ENCODE data around the gene HNRNPU.

Gene HNRNPU

DNA sequence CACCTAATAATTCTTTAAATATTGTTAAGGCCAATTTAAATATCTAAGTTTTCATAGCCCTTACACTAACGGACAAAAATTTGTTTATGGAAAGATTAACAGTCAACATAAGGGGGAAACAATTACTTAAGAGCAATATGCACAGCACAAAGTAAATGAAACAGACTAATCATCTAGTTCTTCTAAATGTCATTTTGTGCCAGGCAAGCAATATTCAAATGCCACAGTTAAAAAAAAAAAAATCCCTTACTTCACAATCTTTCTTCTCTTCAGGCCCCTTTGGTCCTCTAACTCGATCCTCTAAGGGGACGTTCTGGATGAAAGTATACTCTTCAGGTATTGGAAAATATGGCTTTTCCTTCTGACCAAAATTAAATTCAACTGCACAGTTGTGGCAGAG is 6.6 kb downstream of the HNRNPU start:
- Histone ChIP-seq H3K4me3 (ENCODE audit: low read depth, low read length) (no peak overlapping the region), H3K9ac (no peak overlapping the region), H2AFZ (no peak overlapping the region), H3K4me1 (peaks cover 8% of the 10 kb centered on the region), H3K4me2 (ENCODE audit: low read length) (no peak overlapping the region), H3K9me3 (ENCODE audit: control insufficient read depth, low read length) (no peaks in the 10 kb centered on the region), H3K27ac (no peak overlapping the region), H3K27me3 (ENCODE audit: control insufficient read depth, insufficient read depth, low read length) (no peaks in the 10 kb centered on the region), H3K79me2 (peaks cover 20% of the 10 kb centered on the region), H3K36me3 (ENCODE audit: control insufficient read depth, insufficient read depth, low read length) (no peaks in the 10 kb centered on the region)
- TF ChIP-seq, protein P1, sequence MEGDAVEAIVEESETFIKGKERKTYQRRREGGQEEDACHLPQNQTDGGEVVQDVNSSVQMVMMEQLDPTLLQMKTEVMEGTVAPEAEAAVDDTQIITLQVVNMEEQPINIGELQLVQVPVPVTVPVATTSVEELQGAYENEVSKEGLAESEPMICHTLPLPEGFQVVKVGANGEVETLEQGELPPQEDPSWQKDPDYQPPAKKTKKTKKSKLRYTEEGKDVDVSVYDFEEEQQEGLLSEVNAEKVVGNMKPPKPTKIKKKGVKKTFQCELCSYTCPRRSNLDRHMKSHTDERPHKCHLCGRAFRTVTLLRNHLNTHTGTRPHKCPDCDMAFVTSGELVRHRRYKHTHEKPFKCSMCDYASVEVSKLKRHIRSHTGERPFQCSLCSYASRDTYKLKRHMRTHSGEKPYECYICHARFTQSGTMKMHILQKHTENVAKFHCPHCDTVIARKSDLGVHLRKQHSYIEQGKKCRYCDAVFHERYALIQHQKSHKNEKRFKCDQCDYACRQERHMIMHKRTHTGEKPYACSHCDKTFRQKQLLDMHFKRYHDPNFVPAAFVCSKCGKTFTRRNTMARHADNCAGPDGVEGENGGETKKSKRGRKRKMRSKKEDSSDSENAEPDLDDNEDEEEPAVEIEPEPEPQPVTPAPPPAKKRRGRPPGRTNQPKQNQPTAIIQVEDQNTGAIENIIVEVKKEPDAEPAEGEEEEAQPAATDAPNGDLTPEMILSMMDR (IDR thresholded peaks at IDR 0.05), result no peak

DNA sequence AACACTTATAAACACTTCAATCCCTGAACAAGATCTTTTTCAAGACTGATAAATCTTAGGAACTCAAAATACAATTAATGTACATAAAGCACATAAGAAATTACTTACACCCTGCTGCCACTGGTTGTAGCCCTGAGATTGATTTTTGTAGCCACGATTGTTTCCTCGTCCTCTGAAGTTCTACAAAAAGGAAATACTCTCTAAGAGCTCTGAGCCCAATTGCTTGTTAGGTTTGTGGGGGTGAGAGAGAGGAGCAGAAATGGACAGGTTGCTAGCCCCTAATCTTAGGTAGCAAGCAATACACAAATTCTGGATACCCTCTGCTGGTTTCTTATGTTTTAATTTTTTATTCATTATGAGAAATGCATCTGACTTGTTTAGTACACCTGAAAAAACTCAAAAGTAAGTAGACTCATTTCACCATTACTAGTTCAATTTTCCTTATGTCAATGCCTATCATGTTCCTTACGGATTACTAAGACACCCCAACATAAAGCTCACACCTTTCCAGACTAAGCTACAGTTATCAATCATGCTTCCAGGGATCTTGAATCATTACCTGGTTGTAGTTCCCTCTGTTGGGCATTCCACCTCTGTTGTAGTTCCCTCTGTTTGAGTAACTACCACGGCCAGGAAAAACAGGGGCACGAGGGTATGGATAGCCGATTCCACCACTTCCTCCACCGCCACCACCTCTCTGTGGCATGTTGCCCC is 9.3 kb downstream of the HNRNPU start:
- Histone ChIP-seq H3K4me3 (ENCODE audit: low read depth, low read length) (no peak overlapping the region), H3K27ac (no peak overlapping the region), H2AFZ (no peak overlapping the region), H3K27me3 (ENCODE audit: control insufficient read depth, insufficient read depth, low read length) (no peaks in the 10 kb centered on the region), H3K4me2 (ENCODE audit: low read length) (no peak overlapping the region), H3K9me3 (ENCODE audit: control insufficient read depth, low read length) (no peaks in the 10 kb centered on the region), H3K4me1 (peaks cover 3% of the 10 kb centered on the region), H3K36me3 (ENCODE audit: control insufficient read depth, insufficient read depth, low read length) (no peaks in the 10 kb centered on the region), H3K9ac (no peak overlapping the region), H3K79me2 (peaks cover 6% of the 10 kb centered on the region)
- TF ChIP-seq, protein P1 (IDR thresholded peaks at IDR 0.05), result no peak

DNA sequence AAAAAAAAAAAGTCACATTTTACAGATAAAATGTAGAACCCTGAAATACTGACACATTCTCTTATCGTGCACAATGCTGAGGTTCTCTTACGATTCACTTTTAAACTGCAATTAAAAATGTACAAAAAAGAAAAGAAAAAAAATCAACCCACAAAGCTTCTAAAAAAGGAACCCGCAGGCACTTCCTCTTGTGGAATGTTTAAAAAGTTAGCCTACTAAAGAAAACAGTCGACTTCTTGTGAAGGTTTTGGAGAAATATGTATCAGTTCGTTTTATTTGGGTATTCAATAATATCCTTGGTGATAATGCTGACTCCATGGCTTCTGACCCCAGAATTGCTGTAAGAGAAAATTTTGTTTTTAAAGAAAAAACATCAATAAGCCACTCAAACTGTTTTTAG is 10.2 kb downstream of the HNRNPU start:
- Histone ChIP-seq H3K27ac (no peak overlapping the region), H3K4me3 (ENCODE audit: low read depth, low read length) (no peak overlapping the region), H3K9me3 (ENCODE audit: control insufficient read depth, low read length) (no peaks in the 10 kb centered on the region), H2AFZ (no peak overlapping the region), H3K4me1 (peaks cover 3% of the 10 kb centered on the region), H3K27me3 (ENCODE audit: control insufficient read depth, insufficient read depth, low read length) (no peaks in the 10 kb centered on the region), H3K9ac (no peak overlapping the region), H3K4me2 (ENCODE audit: low read length) (no peak overlapping the region), H3K79me2 (peaks cover 4% of the 10 kb centered on the region), H3K36me3 (ENCODE audit: control insufficient read depth, insufficient read depth, low read length) (no peaks in the 10 kb centered on the region)
- TF ChIP-seq, protein P1 (IDR thresholded peaks at IDR 0.05), result no peak

DNA sequence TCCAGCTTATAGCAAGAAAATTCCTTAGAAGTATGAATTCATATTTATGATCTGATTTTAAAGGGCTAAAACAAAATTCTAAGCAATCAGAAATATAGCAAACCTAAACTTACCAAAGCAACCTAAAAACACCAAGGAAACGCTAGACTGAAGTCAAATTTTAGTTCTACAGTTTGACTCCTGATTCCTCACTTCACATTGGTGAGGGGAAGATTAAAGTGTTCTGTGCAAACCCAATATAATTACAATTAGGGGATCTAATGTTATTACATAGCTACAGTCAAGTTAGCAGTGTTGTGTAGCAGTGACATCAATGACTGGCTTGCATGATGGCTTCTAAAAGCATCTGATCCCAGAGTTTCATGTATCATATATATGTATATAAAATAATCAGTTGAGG is 11.6 kb downstream of the HNRNPU start:
- Histone ChIP-seq H3K4me1 (peaks cover 3% of the 10 kb centered on the region), H3K36me3 (ENCODE audit: control insufficient read depth, insufficient read depth, low read length) (no peaks in the 10 kb centered on the region), H2AFZ (no peak overlapping the region)

More for the DNA sequence above, 11.6 kb downstream of the HNRNPU start:
- peaks cover 4% of the 10 kb centered on the region for H3K79me2 ChIP-seq
- H3K27me3 ChIP-seq (ENCODE audit: control insufficient read depth, insufficient read depth, low read length), result no peaks in the 10 kb centered on the region
- H3K27ac ChIP-seq, result no peak overlapping the region
- no peaks in the 10 kb centered on the region for H3K9me3 ChIP-seq (ENCODE audit: control insufficient read depth, low read length)
- H3K4me2 ChIP-seq (ENCODE audit: low read length), result no peak overlapping the region
- H3K4me3 ChIP-seq (ENCODE audit: low read depth, low read length), result no peak overlapping the region
- no peak overlapping the region for H3K9ac ChIP-seq
- TF ChIP-seq, protein P1 (IDR thresholded peaks at IDR 0.05), result no peak
